BE2C (cell line): ENCODE data around the gene HHATL.

Experiments used
- DNase-seq: peaks from one replicate; pipeline ENCODE4 v3.0.0-alpha.2; 2020
- H3K27me3 ChIP-seq: fragments of 250-450 bp; sonication (Bioruptor Pico); 2 replicates; pipeline ENCODE4 v1.5.1; 2020; ENCODE audit warnings: mild to moderate bottlenecking
- H3K36me3 ChIP-seq: fragments of 250-450 bp; sonication (Bioruptor Pico); 2 replicates; pipeline ENCODE4 v1.5.1; 2020; ENCODE audit warnings: mild to moderate bottlenecking
- H3K4me1 ChIP-seq: fragments of 250-450 bp; sonication (Bioruptor Pico); 2 replicates; pipeline ENCODE4 v1.5.1; 2020
- H3K4me3 ChIP-seq: 2 replicates; pipeline ENCODE4 v1.5.1; 2011; ENCODE audit warnings: low read depth, low read length
- H3K9me3 ChIP-seq: fragments of 250-450 bp; sonication (Bioruptor Pico); 2 replicates; pipeline ENCODE4 v1.5.1; 2020
- CTCF ChIP-seq: IDR thresholded peaks from 2 replicates; pipeline ENCODE4 v1.5.1; 2012; ENCODE audit warnings: mild to moderate bottlenecking, low read depth, low read length

Gene HHATL

GRCh38 chr3:42690191-42690590 lies 12.4 kb downstream of the HHATL start:
- H3K4me3 ChIP-seq = no peak overlapping the region
- no peak for DNase-seq
- H3K36me3 ChIP-seq = no peaks in the 10 kb centered on the region
- no peaks in the 10 kb centered on the region for H3K27me3 ChIP-seq
- TF ChIP-seq CTCF = no peak
- H3K4me1 ChIP-seq = no peaks in the 10 kb centered on the region
- no peaks in the 10 kb centered on the region for H3K9me3 ChIP-seq

GRCh38 chr3:42689421-42690014 lies 13.1 kb downstream of the HHATL start:
- no peak overlapping the region for H3K4me3 ChIP-seq
- H3K9me3 ChIP-seq = no peaks in the 10 kb centered on the region
- H3K4me1 ChIP-seq = no peaks in the 10 kb centered on the region
- H3K36me3 ChIP-seq = no peaks in the 10 kb centered on the region
- no peak for TF ChIP-seq CTCF
- no peaks in the 10 kb centered on the region for H3K27me3 ChIP-seq
- DNase-seq = no peak

DNA sequence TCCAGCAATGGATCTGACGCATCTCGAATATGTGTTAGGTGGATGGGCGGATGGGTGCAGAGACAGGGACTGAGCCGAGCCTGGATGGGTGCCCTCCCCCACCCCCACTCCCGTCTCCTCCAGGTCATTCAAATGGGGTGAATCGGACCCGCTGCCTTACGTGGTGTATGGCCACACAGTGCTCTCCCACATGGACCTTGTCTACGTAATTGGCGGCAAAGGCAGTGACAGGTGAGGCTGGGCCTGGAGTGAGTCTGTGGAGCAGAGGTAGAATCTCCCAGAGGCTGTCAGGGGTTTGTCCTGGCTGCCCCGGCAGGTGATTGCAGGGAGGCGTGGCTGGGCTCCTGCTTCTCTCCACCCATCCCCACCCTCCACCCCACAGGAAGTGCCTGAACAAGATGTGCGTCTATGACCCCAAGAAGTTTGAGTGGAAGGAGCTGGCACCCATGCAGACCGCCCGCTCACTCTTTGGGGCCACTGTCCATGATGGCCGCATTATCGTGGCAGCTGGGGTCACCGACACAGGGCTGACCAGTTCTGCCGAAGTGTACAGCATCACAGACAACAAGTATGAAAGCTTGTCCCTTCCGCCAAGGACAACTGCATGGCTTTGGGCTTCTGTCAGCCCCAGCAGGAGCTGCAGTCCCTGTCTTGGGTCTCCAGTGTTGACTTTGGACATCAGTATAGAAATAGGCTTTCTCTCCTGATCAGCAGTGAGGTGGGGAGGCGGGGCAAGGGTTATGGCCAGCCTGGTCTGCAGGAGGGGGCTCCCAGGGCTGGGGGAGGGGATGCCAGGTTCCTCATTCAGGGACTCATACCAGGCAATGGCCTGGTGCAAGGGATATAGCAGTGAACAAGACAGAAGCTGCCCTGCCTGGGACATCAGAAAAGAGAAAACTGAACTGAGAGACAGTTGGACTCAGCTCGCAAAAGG lies 13.8 kb downstream of the HHATL start:
- H3K4me1 ChIP-seq = no peaks in the 10 kb centered on the region
- no peaks in the 10 kb centered on the region for H3K9me3 ChIP-seq
- no peak for DNase-seq
- no peaks in the 10 kb centered on the region for H3K36me3 ChIP-seq
- H3K4me3 ChIP-seq = no peak overlapping the region
- H3K27me3 ChIP-seq = no peaks in the 10 kb centered on the region
- TF ChIP-seq CTCF = no peak

DNA sequence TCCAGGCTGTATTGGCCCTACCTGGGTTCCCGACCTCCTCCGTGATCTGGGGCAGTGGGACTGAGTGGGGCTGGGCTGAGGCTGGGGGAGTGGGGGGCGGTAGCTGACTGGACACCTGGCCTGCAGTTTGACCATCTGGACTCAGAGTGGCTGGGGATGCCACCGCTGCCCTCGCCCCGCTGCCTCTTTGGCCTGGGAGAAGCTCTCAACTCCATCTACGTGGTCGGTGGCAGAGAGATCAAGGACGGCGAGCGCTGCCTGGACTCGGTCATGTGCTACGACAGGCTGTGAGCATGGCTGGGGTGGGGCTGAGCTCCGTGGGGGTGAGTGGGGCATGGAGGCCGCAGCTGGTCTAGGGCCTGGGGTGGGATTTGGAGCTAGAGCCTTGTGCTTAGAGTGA lies 14.6 kb downstream of the HHATL start:
- Histone ChIP-seq H3K4me3 (no peak overlapping the region), H3K36me3 (no peaks in the 10 kb centered on the region), H3K27me3 (no peaks in the 10 kb centered on the region), H3K9me3 (no peaks in the 10 kb centered on the region), H3K4me1 (no peaks in the 10 kb centered on the region)
- DNase-seq = no peak
- no peak for TF ChIP-seq CTCF

GRCh38 chr3:42686832-42687650 lies 15.6 kb downstream of the HHATL start:
- no peak overlapping the region for H3K4me3 ChIP-seq
- no peak for TF ChIP-seq CTCF
- H3K9me3 ChIP-seq = no peaks in the 10 kb centered on the region
- no peaks in the 10 kb centered on the region for H3K36me3 ChIP-seq
- DNase-seq = no peak
- no peaks in the 10 kb centered on the region for H3K4me1 ChIP-seq
- no peaks in the 10 kb centered on the region for H3K27me3 ChIP-seq
